22Rv1 (cell line): Measurements from ENCODE around the gene MIPEP.
"Not testable (repeated sequence)": the region's sequence is repeated elsewhere in the genome, so short reads cannot be mapped to it uniquely, and the experiment has no call there.

ENCODE experiments used
- ZFX ChIP-seq: fragments of 450-650 bp; IDR thresholded peaks from 2 replicates; pipeline ENCODE4 v1.6.1; 2017; ENCODE audit warnings: antibody characterized with exemption, borderline replicate concordance
- TF ChIP-seq, protein P1 (sequence below): fragments of 450-650 bp; IDR thresholded peaks from 2 replicates; pipeline ENCODE4 v1.5.1; 2017; ENCODE audit warnings: mild to moderate bottlenecking

DNA sequence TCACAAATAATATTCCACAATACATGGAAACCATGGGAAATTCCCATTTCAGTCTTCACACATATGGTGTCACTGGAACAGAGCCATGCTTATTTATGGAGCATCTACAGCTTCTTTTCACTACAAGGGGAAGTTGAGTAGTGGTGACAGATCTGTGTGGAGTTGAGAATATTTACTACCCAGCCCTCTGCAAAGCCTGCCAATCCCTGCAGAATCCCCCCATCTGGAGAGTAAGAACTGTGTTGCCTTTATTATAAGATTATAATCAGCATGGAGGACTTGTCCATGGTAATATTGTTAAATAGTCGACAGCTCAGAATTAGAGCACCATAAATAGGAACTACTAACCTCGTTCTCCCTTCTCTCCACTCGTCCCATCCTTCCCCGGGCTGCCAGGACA, 4.6 kb upstream of the MIPEP start:
- TF ChIP-seq, protein P1, sequence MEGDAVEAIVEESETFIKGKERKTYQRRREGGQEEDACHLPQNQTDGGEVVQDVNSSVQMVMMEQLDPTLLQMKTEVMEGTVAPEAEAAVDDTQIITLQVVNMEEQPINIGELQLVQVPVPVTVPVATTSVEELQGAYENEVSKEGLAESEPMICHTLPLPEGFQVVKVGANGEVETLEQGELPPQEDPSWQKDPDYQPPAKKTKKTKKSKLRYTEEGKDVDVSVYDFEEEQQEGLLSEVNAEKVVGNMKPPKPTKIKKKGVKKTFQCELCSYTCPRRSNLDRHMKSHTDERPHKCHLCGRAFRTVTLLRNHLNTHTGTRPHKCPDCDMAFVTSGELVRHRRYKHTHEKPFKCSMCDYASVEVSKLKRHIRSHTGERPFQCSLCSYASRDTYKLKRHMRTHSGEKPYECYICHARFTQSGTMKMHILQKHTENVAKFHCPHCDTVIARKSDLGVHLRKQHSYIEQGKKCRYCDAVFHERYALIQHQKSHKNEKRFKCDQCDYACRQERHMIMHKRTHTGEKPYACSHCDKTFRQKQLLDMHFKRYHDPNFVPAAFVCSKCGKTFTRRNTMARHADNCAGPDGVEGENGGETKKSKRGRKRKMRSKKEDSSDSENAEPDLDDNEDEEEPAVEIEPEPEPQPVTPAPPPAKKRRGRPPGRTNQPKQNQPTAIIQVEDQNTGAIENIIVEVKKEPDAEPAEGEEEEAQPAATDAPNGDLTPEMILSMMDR, result not testable (repeated sequence)
- TF ChIP-seq ZFX, result not testable (repeated sequence)
